GM19455 (cell line): Measurements from ENCODE around the gene CPNE6.

Source experiments
- ATAC-seq: cut with Tn5 transposase; IDR thresholded peaks from one replicate; pipeline ENCODE4 v1.9.1; 2021; ENCODE audit not compliant: unreplicated experiment

Gene CPNE6

DNA sequence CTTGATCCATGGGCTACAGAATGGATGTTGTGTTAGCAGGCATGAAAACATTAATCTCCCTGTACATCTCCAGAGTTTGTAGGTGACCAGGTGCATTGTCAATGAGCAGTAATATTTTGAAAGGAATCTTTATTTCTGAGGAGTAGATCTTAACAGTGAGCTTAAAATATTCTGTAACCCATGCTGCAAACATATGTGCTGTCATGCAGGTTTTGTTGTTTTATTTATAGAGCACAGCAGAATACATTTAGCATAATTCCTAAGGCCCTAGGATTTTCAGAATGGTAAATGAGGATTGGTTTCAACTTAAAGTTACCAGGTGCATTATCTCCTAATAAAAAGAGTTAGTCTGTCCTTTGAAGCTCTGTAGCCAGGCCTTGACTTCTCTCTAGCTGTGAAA is 55.6 kb downstream of the CPNE6 start:
- no peak for ATAC-seq

DNA sequence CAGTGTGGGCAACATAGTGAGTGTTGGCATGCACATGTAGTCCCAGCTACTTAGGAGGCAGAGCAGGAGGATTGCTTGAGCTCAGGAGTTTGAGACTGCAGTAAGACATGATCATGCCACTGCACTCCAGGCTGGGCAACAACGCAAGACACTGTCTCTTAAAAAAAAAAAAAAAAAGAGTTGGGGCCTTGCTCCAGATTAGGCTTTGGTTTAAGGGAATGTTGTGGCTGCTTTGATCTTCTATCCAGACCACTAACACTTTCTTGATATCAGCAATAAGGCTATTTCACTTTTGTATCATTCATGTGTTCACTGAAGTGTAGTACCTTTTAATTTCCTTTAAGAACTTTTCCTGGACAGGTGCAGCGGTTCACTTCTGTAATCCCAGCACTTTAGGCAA is 56.3 kb downstream of the CPNE6 start:
- no peak for ATAC-seq
